ENCODE measurements around the gene ITSN1.

DNA sequence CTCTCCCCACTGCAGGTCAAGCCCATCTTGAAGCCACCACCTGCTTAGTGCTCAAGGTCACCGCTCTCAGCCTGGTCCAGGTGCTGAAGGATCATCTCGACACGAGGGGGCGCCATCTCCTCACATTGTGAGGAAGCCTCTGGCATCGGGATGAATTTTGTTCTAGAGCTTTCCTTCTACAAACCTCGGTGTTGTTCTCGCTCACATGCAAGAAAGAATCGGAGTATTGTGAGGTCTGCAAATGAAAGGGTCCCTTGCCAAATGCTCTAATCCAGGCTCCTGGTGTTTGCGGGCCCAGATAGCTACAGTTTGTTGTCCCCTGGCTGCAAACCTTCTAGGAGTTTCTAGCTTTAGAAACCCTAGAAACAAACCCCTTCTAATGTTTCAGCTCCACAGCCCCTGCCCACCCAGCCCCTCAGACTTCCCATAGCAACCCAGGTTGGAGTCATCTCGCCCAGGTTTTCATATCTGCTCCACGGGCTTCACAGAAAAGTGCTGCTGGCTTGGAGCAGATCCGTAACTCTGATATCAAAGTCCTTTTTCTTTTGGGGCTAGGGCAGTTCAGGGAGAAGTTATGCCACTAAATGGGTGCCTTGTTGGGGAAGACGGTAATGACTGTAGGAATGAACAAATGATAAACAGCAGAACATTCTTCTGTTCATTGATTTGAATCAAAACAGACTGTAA lies 281.9 kb downstream of the ITSN1 start:
- no peak for TF ChIP-seq EZH2 (IDR thresholded peaks at IDR 0.05; ENCODE audit: insufficient read depth, poor library complexity, severe bottlenecking)
- TF ChIP-seq EZH2phosphoT487 (IDR thresholded peaks at IDR 0.05; ENCODE audit: insufficient read depth, low read depth) = no peak
